ENCODE data around the gene SNPH.

The SNPH gene

DNA sequence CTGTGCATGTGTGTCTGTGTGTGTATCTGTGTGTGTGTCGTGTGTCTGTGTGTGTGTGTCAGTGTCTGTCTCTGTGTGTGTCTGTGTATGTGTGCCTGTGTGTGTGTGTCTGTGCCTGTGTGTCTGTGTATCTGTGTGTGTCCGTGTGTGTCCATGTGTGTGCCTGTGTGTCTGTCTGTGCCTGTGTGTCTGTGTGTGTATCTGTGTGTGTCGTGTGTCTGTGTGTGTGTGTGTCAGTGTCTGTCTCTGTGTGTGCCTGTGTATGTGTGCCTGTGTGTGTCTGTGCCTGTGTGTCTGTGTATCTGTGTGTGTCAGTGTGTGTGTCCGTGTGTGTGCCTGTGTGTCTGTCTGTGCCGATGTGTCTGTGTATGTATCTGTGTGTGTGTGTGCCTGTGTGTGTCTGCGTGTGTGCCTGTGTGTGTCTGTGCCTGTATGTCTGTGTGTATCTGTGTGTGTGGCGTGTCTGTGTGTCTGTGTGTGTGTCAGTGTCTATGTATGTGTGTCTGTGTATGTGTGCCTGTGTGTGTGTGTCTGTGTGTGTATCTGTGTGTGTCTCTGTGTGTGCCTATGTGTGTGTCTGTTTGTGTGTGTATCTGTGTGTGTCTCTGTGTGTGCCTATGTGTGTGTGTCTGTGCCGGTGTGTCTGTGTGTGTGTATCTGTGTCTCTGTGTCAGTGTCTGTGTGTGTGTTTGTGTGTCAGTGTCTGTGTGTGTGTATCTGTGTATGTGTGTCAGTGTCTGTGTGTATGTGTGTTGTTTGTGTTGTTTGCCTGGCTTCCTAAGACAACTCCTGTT, 11.6 kb downstream of the SNPH start (continued):
- TF ChIP-seq ZNF223 (tag by site-specific recombination; IDR thresholded peaks at IDR 0.05), result no peak
- no peak for TF ChIP-seq ZNF138 (tag by site-specific recombination; IDR thresholded peaks at IDR 0.05; ENCODE audit: borderline replicate concordance)
- TF ChIP-seq ZNF626 (tag by site-specific recombination; IDR thresholded peaks at IDR 0.05), result no peak
- TF ChIP-seq ZNF214 (tag by site-specific recombination; IDR thresholded peaks at IDR 0.05; ENCODE audit: borderline replicate concordance), result no peak
- TF ChIP-seq ZNF266 (tag by site-specific recombination; IDR thresholded peaks at IDR 0.05; ENCODE audit: low read depth), result no peak
- TF ChIP-seq, protein P1, sequence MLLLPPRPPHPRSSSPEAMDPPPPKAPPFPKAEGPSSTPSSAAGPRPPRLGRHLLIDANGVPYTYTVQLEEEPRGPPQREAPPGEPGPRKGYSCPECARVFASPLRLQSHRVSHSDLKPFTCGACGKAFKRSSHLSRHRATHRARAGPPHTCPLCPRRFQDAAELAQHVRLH (tag by site-specific recombination; IDR thresholded peaks at IDR 0.05), result no peak
- TF ChIP-seq, protein P2, sequence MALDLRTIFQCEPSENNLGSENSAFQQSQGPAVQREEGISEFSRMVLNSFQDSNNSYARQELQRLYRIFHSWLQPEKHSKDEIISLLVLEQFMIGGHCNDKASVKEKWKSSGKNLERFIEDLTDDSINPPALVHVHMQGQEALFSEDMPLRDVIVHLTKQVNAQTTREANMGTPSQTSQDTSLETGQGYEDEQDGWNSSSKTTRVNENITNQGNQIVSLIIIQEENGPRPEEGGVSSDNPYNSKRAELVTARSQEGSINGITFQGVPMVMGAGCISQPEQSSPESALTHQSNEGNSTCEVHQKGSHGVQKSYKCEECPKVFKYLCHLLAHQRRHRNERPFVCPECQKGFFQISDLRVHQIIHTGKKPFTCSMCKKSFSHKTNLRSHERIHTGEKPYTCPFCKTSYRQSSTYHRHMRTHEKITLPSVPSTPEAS (tag by site-specific recombination; IDR thresholded peaks at IDR 0.05), result peak; percentile 98
- TF ChIP-seq KLF9 (tag by site-specific recombination; IDR thresholded peaks at IDR 0.05; ENCODE audit: low read depth), result 0 out of 2 replicates have a peak, but pooled peaks have one; percentile 13
- no peak for TF ChIP-seq ZNF302 (tag by site-specific recombination; IDR thresholded peaks at IDR 0.05; ENCODE audit: low read depth)
- TF ChIP-seq, protein P3, sequence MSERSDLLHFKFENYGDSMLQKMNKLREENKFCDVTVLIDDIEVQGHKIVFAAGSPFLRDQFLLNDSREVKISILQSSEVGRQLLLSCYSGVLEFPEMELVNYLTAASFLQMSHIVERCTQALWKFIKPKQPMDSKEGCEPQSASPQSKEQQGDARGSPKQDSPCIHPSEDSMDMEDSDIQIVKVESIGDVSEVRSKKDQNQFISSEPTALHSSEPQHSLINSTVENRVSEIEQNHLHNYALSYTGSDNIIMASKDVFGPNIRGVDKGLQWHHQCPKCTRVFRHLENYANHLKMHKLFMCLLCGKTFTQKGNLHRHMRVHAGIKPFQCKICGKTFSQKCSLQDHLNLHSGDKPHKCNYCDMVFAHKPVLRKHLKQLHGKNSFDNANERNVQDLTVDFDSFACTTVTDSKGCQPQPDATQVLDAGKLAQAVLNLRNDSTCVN (tag by site-specific recombination; optimal IDR thresholded peaks at IDR 0.05), result peak; percentile 4
- TF ChIP-seq ZNF211 (tag by site-specific recombination; IDR thresholded peaks at IDR 0.05; ENCODE audit: low read depth), result no peak

DNA sequence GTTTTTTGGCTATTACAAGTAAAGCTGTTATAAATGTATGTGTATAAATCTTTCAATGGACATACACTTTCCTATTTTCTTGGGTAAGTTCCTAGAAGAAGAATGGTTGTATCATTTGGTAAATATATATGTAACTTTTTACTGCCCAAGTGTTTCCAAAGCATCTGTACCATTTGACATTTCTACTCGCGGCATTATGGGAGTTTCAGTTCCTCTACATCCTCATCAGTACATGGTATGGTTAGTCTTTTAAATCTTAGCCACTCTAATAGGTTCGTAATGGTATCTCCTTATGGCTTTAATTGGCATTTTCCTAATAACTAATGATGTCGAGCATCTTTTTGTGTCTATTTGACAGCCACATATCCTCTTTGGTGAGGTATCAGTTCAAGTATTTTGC, 12.9 kb downstream of the SNPH start:
- Histone ChIP-seq H3K4me3 (ENCODE audit: low read depth, low read length) (no peak overlapping the region), H3K36me3 (ENCODE audit: control insufficient read depth in 2 of 2, insufficient read depth in 1 of 2, low read length in 2 of 2) (peaks cover 0 to 6% of the 10 kb centered on the region in 2 experiments; a peak in 1 of 3 replicates), H3K9me3 (ENCODE audit: control insufficient read depth, insufficient read depth, low read depth, low read length) (no peaks in the 10 kb centered on the region), H3K4me1 (ENCODE audit: control insufficient read depth, insufficient read depth, low read length) (no peaks in the 10 kb centered on the region), H3K27ac (ENCODE audit: extremely low read depth, low read depth, low read length) (no peak overlapping the region)
- TF ChIP-seq ZSCAN23 (tag by site-specific recombination; IDR thresholded peaks at IDR 0.05) (no peak), ZNF585B (tag by site-specific recombination; IDR thresholded peaks at IDR 0.05) (no peak), GLIS1 (tag by site-specific recombination; IDR thresholded peaks at IDR 0.05) (no peak), SP3 (tag by site-specific recombination; IDR thresholded peaks at IDR 0.05) (no peak), ZNF239 (tag by site-specific recombination; IDR thresholded peaks at IDR 0.05) (no peak), ZNF354C (tag by site-specific recombination; IDR thresholded peaks at IDR 0.05; ENCODE audit: borderline replicate concordance, low read depth) (no peak), ZNF654 (tag by site-specific recombination; IDR thresholded peaks at IDR 0.05; ENCODE audit: low read depth) (no peak)
- ChIA-PET POLR2A (no interaction called here), CTCF (no interaction called here)

DNA sequence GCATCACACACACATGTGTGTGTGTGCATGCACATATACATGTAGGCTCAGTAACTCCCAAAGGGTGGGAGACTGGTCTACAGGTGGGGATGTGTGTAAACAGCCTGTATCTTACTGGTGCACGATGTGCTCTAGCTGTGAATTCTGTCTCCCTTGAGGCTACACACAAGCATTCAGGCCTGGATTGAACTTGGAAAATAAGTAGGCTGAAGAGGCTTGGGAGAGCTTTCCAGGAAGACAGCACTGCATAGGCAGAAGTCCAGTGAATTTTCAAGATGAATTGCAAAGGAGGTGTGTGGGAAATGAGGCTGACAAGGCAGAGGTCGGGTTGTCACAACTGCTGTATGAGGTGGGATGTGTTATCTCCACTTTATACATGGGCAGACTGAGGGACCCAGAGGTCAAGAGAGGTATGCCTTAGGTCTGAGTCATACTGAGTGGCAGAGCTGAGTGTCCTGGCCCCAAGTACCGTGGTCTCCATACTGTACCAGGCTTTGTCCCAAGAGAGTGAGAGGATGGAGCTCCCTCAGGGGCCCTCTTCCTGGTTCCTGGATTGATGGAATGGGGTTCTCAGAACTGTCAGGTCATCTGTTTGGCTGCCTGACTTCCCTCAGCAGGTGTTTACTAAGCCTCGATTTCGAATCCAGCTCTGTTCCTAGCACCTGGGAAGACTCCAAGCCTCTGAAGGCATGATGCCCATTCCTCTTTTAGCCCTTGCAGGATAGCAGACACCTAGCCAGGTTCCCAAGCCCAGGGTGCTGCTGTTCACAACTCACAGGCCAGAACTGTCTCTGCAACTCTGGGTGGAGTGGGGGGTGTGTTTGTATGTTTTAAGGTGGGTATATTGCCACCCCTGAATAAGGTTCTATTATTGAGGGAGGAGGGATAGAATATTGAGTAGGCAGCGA, 14.4 kb downstream of the SNPH start:
- ChIA-PET CTCF (interaction anchor here (0.6 to 2.4 kb wide), 2 partner anchors 10 to 223 kb away, joined by 5 to 7 read pairs; no protein-coding TSS in a partner anchor), POLR2A (interaction anchor here (1.1 kb wide), 1 partner anchor 15 kb away, joined by 3 read pairs; the partner anchor contains the start of gene SNPH)
- Histone ChIP-seq H3K4me3 (ENCODE audit: low read depth, low read length) (no peak overlapping the region), H3K36me3 (ENCODE audit: control insufficient read depth in 2 of 2, insufficient read depth in 1 of 2, low read length in 2 of 2) (peaks cover 0 to 6% of the 10 kb centered on the region in 2 experiments; a peak in 1 of 3 replicates), H3K9me3 (ENCODE audit: control insufficient read depth, insufficient read depth, low read depth, low read length) (no peaks in the 10 kb centered on the region), H3K4me1 (ENCODE audit: control insufficient read depth, insufficient read depth, low read length) (no peaks in the 10 kb centered on the region), H3K27ac (ENCODE audit: extremely low read depth, low read depth, low read length) (no peak overlapping the region)
- TF ChIP-seq ZNF48 (tag by site-specific recombination; IDR thresholded peaks at IDR 0.05) (no peak), ZNF121 (tag by site-specific recombination; IDR thresholded peaks at IDR 0.05) (no peak), ZNF707 (tag by site-specific recombination; IDR thresholded peaks at IDR 0.05) (no peak), EGR2 (tag by site-specific recombination; IDR thresholded peaks at IDR 0.05; ENCODE audit: low read depth) (0 out of 2 replicates have a peak, but pooled peaks have one; percentile 22)
